ENCODE measurements around the gene FLII.

Gene FLII

DNA sequence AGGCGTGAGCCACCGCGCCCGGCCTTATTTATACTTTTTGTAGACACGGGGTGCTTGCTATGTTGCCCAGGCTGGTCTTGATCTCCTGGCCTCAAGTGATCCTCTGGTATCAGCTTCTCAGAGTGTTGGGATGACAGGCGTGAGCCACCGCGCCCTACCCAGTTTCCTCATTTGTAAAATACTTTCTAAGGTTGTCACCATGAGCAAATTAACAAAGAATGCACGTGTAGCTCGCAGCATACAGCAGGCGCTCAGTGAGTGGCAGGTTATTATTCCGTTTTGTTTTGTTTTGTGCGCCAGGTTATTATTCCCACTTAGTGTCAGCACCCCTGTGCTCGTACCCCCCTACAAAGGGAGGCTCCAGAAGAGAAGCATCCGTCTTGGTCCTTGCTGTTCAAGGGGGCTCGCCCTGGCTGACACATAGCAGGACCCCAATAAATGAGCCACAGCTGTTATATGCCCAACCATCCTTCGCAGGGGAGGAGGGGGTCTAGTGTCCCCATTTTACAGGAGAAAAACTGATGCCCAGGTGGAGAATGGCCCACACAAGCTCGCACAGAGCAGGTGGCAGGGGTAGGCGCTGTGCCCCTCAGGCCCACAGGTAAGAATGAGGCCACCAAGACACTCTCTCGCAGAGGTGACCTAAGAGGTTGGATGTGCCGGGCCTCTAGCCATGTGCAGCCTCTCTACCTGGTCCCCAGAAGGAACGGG lies 1.2 kb upstream of the FLII start:
- DNase-seq, result no peak

DNA sequence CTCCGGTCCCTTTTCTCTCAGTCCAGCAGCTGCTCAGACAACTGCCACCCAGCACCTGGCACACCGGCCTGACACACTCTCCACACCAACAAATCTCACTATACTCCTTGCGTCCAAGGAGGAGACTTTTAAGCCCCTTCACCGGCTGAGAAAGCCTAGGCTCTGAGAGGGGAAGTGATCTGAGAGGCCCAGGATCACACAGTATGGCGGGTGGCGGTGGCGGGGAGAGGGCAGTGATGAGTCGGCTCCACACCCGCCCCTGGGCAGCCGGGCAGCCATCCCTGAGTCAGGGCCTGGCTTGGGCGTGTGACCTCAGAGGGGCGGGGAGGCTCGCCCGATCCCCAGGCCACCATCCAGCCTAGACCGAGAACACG lies 569 bp downstream of the FLII start:
- peak; percentile 83 for DNase-seq

DNA sequence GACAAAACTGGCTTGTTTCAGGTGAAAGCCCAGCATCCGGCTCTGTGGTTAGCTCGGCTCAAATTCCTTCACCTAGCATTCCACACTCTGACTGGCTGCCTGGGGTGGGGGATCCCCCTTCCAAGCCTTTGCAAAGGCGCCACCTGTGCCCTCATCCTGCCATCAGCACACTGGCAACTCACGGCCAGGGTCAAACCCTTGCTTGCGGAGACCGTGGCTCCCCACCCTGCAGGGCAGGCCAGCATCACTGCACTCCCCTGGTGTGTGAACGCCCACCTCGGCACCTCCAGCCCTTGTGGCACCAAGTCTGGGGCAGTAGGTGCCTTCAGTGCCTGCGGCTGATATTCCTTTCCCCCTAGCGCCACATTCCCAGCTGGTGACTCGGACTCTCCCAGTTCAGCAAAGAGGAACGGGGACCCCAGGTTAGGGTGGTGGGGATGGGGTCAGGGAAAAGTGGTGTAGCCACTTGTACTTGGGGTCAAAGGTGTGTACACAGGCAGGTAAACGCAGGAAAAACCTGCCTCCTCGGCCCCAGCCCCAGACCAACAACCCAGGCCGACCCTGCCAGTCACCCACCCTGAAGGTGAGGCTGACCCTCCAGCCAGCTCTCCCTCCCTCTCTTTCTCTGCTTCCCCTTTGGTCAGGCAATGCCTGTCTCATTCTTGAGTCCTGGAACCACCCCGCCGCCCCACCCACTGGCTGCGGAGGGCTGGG lies 1.1 kb downstream of the FLII start:
- peak; percentile 76 for DNase-seq

DNA sequence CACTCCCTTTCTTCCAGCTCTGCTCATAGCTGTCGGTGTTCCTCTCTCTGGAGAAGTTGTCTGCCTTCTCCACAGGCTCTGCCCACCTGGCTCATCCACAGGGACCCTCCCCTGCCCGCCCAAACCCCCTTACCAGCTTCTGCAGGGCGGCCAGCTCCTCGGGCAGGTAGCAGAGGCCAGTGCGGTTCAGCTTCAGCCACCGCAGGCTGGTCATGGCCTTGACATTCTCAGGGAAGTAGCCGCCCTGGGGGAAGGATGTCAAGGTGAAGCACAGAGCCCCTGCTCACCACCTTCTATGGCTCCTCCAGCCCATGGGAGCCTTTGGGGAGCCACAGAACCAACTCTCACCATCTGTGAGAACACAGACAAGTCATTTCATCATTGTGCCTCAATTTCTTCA lies 1.8 kb downstream of the FLII start:
- DNase-seq, result no peak

DNA sequence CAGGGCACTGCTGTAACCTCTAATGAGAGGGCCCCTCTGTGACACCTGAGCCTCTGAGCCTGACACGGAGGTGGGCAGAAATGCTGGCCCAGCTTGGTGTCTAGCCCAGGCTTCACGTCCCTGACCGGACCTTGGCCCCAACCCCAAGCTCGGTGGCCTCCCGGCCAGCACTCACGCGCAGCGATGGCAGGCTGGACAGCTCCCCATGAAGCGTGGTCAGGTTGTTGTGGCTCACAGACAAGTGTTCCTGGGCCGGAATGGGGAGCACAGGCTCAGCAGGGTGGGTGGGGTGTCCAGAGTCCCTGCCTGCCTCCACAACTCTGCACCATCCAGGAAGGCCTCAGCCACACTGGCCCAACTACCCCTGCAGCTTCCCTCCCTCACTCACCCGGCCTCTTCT lies 2.2 kb downstream of the FLII start:
- no peak for DNase-seq

DNA sequence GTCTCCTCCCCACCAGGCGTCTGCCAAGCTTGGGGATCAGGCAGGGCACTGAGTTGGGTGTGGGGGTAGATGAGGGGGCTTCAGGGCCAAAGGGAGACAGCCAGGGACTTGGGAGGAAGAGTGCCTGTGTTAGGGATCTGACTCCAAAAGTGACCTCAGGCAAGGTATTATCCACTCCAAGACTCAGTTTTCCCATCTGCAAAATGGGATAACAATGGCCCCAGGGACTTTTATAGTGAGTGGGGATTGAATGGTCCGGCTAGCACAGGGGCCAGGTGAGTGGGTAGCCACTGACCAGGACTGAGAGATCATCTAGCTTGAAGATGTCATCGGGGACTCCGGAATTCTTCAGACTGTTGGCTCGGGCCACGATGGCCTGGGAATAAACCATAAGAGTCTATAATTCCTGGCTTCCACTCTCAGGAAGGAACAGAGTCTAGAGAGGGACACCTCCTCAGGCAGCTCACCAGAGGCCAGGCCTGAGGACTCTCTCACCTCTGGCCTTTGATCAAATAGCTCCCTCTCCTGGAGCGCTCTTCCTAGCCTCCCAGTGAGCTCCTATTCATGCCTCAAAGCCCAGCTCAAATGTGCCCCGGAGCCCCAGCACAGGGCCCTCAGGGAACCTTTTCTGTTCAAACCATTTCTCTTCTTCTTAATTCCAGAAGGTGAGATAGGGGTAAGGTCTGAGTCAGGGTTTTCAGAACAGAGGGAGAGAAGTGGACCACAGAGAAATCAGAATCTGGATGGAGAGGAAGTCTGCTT lies 3.5 kb downstream of the FLII start:
- no peak for DNase-seq

DNA sequence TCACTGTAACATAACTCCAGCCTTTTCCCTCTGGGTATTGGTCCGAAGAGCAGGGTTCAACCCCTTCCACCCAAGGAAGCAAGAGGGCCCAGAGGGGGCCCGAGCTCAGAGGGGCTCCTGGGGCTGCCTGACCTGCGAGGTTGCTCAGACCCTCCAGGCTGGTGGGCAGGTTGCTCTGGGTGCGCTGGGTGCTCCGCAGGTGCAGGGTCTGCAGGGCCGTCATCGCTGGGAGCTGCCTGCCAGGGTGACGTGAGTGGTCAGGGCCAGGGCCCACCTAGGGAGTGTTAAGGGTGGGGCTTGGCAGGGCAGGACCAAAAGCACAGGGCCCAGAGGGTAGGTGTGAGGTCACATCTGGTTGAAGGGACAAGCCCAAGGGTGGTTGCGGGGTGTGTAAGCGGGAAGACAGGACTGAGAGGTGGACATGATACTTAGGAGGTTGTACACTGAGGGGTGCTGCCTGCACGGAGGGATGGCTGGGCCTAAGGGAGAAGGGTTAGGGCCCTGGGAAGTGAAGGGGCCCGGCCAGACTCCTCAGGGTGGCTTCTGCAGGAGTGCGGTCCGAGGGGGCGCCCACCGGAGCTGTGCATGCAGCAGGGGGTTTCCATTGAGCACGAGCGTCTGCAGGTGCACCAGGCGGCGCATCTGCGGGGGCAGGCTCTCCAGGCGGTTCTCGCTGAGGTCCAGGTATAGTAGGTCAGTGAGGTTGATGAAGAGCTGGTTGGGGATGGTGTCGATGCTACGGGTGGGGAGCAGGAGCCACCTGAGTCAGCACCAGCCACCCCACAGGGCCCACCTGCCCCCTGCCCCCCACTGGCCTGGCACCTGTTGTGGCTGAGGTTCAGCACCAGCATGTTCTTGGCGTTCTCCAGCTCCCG lies 4.4 kb downstream of the FLII start:
- DNase-seq, result no peak

DNA sequence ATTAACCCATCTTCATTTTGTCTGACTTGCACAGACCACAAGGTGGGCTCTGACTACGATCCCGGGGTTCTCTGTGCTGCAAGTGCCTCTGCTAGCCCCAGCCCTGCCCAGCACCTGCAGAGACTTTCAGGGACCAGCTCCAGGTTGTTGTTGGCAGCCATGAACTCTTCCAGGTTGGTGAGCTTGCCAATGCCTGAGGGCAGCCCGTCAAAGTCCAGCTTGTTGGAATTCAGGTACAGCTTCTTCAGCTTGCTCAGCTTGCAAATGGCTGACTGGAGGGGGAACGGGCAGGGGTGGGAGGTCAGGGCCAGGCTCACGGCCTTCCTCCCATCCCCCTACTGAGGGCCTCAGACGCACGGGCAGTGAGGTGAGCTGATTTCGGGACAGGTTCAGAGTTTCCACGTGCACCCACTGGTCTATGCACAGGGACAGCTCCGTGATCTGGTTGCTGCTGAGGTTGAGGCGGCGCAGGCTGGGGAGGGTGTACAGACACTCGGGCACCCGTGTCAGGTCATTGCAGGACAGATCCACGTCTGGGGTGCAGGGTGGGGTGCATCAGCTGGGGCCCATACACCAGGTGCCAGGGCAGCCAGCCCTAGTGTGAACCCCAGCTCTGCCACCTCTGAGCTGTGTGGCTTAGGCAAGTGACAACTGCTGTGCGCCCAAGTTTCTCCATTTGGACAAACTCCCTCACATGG lies 5.2 kb downstream of the FLII start:
- DNase-seq, result no peak

DNA sequence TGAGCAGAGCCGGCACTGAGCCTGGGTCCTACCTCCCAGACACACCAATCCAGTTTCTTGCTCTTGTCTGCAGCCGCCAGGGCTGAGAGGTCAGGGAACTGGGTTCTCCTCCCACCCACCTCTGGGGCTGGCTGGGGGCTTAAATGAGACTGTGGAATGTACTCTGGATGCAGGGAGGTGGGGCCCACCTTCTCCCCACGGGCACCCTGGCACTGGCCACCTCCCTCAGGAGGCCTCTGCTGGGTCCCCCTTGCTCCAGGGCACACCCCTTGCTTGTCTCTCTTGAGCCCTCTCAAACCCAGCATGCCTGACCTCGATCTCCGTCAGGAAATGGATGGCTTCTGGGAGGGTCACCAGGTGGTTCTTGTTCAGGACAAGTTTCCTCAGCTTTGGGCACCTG lies 6.4 kb downstream of the FLII start:
- no peak for DNase-seq

DNA sequence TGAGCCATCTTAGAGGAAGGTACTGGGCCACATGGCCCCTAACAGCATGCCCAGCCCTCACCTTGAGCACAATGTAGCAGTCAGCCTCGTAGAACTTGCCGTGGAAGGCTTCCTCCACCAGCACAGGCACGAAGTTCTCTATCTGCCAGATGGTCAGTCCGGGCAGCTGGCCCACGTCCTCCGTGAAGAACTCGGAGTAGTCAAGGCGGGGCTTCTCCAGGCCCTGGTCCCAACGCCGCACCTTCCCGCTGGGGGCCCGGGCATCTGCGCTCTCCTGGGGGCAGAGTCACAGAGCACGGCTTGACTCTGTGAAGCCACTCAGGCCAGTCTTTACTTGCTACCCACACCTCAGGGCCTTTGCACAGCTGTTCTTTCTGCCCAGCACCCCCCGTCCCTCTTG lies 7.3 kb downstream of the FLII start:
- no peak for DNase-seq

DNA sequence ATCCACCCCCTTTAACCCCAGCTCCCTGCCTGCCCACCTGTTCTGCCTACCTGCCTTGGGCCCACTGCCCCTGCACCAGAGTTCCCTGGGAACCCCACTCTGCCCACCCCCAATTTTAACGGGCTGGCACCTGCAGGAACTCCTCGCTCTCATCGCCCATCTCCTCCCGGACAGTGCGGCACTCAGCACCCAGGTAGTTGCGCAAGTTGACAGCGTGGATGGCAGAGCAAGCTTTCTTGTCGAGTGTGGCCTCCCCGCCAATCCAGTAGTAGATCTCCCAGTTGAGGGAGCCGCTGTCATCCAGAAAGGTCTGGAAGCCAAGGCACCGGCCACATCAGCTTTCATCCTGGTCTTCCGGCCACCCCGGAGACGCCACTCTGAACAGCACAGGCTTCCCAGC lies 7.8 kb downstream of the FLII start:
- no peak for DNase-seq

DNA sequence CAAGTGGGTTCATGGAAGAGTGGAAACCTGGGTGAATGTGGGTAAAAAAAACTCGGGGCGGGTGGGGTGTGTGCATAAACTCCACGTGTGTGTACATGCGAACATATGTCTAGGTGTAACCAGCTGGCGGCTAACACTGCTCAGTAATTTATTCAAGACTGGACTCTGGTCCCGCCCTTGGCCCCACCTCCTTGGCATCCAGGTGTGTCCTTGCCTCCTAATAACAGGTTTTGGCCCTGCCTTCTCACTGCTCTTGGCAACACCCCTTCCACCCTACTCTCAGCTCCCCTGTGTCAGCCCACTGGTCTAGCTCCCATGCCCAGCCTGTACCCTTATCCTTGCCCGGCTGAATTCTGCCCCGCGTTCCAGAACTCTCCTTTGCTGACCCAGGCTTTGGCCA lies 8.3 kb downstream of the FLII start:
- DNase-seq, result no peak

DNA sequence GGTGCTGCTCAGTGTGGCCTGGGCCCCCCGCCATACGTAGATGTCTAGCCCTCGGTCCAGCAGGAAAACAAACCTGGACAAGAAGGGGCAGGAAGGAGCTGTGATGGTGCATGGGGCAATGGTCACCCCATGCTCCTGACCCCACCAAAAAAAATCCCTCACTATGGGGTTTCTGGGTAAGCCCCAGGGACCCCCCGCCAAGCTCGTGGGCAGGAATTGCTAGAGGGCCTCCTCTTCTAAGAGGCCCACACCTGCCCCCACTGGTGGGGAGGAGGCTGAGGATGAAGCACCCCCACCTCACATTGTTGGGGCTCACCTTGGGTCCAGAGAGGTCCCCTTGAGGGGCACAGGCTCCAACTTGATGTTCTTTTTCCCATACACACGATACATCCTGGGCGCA lies 9.7 kb downstream of the FLII start:
- no peak for DNase-seq

DNA sequence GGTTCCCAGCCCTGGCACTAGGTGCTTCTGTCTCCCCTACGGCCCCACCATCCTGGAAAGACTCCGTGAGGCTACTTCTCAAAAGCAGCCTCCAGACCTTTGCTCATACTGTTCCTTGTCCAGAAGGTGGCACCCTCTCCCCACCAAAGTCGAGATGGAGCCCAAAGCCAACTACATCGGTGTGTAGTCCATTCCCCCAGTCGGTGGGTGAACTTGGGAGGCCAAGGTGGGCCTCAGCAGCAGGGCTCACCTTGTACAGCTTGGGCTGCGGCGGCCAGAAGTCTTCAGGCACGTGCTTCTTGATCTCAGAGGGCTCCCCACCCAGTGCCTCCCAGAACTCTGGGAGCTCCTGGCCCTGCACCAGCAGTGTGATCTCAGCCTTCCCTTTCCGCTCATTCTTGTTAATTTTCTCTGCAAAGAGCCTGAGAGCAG lies 10.2 kb downstream of the FLII start:
- DNase-seq, result peak; percentile 89

DNA sequence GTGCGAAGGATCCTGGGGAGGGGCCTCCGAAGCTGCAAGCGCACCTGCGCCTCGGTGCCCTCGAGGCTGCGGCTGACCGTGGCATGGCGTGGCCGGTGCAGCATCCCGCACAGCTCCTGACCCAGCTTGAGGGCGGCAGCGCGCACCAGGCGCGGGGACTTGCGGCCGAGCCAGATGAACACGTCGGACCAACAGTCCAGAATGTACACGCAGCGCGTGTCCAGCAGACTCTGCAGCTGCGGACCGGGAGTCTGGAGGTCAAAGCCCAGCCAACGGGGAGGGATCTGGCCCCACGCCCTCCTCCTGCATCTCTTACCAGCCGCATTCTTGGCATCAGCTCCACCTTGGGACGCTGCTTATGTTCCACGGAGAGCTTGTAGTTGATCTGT lies 10.9 kb downstream of the FLII start:
- DNase-seq, result no peak

DNA sequence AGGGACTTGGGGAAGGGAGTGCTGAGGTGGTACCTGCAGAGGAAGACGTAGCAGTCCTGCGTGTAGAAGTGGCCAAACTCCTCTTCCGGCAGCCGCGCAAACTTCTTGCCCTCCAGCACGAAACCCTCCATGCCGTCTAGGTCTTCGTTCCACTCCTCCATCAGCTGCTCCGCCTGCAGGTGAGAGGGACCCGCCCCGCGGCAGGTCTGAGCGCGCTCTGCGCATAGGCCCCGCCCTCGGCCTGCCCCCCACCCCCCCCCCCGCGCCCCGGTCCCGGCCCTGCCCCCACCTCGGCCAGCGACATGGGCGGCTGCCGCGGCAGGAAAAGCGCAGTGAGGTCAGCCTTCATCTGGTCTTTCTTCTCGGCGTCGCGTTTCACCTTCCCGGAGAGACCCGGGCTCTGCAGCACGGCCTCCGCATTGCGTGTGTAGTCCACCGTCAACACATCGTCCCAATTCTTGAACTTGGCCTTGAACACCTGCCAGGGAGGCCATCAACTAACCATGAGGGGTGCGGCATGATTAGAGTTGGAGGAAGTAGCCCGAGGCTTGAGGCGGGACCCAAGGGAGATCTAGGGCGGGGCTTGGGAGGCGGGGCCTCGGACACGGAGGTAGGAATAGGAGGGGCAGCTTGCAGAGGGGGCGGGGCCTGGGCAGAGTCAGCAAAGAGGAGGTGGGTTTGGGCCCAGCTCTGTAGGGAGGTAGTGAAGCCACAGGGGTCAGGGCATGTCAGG lies 11.5 kb downstream of the FLII start:
- DNase-seq, result peak; percentile 84

DNA sequence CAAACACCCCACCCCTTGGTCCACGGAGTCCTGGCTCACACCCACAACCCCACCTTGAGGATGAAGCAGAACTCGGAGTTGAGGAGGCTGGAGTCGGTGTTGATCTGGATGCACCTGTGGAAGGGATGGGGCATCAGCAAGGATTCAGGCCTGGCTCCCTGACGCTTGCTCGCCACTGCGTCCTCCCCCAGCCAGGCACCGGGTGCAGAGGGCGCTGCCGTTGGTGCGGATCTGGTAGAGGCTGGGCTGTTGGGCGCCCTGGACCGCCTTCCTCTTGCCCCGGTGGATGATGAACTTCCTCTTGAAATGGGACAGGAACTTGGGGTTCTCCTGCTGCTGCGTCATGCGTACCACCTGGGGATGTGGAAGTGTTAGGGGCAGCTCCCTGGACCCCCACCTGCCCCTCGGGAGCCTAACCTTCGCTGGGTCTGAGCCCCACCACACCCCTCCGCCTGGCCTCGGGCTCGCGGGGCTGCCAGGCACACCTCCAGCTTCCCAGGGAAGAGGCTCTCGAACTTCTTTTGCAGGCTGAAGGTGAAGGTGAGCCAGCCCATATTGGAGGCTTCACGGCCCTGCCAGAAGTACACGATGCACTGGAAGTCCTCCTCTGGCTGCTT lies 12.3 kb downstream of the FLII start:
- no peak for DNase-seq

DNA sequence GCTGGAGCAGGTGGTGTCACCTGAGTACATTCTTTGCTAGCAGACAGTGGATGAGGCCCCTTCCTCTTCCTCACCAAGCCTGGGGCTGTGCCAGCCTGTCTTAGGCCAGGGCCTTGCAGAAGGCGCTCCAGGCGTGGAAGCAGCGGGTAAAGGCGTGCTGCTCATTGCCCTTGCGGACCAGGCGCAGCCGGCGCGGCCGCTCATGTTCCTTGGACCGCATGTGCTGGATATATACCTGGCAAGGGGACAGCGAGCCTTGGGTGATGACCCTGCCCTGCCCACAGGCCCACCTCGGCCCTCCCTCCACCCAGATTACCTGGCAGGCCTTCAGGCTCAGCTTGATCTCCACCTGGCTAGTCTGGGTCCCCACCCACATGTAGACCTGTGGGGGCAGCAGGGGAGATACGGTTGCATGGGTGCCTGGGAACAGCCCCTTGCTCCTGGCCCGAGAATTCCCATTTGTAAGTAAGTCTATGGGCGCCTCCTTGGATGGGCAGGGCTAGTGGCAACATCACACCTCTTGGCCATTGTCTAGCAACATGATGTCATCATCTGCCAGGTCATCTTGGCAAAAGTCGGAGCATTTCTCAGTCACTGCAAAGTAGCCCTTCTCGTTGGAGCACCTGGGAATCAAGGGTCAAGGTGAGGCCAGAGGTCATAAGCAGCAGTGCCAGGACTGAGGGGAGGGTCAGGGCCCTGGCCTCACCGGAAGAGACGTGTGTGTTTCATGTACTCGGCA lies 13.3 kb downstream of the FLII start:
- DNase-seq, result no peak

DNA sequence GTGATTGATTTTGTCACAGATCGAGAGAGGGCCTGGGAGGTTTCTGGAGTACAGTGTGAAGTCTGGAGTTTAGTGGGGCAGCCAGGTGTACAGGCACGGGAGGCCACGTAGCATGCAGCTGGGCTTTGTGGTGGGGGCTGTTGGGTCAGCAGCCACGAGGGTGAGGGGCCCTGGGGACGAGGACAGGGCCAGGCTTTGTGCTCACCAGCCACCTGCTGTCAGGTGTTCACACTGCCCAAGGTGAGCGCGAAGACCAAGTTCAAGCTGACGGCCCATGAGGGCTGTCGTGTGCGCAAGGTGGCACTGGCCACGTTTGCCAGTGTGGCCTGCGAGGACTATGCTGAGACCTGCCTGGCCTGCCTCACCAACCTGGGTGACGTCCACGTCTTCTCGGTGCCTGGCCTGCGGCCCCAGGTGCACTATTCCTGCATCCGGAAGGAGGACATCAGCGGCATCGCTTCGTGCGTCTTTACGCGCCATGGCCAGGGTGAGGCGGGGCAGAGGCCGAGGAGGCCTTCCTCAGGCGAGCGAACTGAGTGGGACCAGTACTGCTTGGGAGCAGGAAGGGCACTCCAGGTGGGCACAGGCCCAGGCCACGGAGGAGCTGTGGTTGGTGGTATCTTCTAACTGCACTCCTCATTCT lies 17.2 kb downstream of the FLII start:
- DNase-seq, result no peak

DNA sequence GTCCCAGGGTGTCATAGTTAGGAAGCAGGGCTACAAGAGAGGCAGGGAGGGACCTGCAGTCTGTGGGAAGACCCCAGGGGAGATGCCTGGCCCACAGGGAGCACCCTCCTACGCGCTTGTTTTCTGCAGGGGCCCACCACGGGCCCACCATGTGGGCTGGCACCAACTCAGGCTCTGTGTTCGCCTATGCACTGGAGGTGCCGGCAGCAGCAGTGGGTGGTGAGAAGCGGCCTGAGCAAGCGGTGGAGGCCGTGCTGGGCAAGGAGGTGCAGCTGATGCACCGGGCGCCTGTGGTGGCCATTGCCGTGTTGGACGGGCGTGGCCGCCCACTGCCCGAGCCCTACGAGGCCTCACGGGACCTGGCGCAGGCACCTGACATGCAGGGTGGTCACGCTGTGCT lies 18.1 kb downstream of the FLII start:
- DNase-seq, result no peak

Measured in hematopoietic multipotent progenitor cell treated with erythropoietin and hydrocortisone succinate and interleukin-3 and kit ligand, for 4 days (in vitro differentiated cells).